BJ (cell line): ENCODE results near the gene DLG5. TPM values are rescaled to one million over a fixed set of nuclear protein-coding genes. Genes with fewer than 3 reads are reported as not detected.
A peak's percentile ranks its signal among the peaks of the same experiment; 100 is the strongest.

ENCODE experiments used
- CTCF ChIA-PET: fragments of 350-600 bp; formaldehyde crosslinking; extraction: SDS; loops from one replicate; lab custom pipeline; 2021; ENCODE audit warnings: antibody characterized with exemption, inconsistent platforms; lab: Yijun Ruan, JAX
- POLR2A ChIA-PET: fragments of 300-600 bp; sonication (Branson Sonifier 250); formaldehyde crosslinking; extraction: SDS; loops from one replicate; lab custom pipeline; 2021; ENCODE audit warnings: antibody characterized with exemption; lab: Charles Lee
- DNase-seq: peaks from one replicate; pipeline ENCODE4 v3.0.0-alpha.2; 2011; ENCODE audit warnings: low read depth
- H3K27me3 ChIP-seq: 2 replicates; pipeline ENCODE4 v1.6.0; 2011; ENCODE audit warnings: low read length; ENCODE audit not compliant: control insufficient read depth, insufficient read depth
- H3K36me3 ChIP-seq: 2 replicates; pipeline ENCODE4 v1.5.1; 2011; ENCODE audit warnings: low read length; ENCODE audit not compliant: control insufficient read depth, insufficient read depth
- H3K4me3 ChIP-seq: 2 replicates; pipeline ENCODE4 v1.5.1; 2011; ENCODE audit warnings: low read depth, mild to moderate bottlenecking, control low read depth, low read length
- polyA plus RNA-seq: library from polyadenylated mRNA; depleted of rRNA; stranded (reverse); fragments of >200 nt; gene quantifications from 2 replicates; pipeline ENCODE4 v1.2.3, GENCODE V29; 2011
- TF ChIP-seq, protein P1 (sequence below): IDR thresholded peaks from 2 replicates; pipeline ENCODE4 v1.5.1; 2011; ENCODE audit warnings: low read depth, mild to moderate bottlenecking, control low read depth, inconsistent platforms, low read length, moderate library complexity; ENCODE audit not compliant: insufficient read depth

DLG5 gene
- polyA plus RNA-seq, 1 experiment, result 21.9 TPM

DNA sequence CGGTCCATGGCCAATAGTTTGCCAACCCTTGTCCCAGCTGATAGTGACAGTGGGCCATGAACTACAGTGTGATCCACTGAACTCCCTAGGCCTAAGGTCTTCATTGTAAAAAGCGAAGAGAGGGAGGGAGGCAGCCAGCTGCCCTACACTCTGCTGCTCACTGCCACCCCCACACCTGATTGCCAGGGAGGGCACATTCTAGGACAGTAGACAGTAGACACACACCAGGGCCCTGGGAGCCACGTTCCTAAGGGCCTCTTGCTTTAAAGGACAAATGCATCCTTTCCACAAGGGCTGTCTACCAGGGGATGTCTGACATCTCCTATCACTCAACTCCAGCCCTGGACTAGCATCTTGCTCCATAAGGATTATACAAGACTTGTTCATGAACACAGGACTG, 122.2 kb downstream of the DLG5 start:
- DNase-seq, result no peak
- CTCF ChIA-PET, result no interaction called here
- POLR2A ChIA-PET, result no interaction called here
- Histone ChIP-seq H3K36me3 (peaks cover 34% of the 10 kb centered on the region), H3K4me3 (no peak overlapping the region), H3K27me3 (no peaks in the 10 kb centered on the region)
- TF ChIP-seq, protein P1, sequence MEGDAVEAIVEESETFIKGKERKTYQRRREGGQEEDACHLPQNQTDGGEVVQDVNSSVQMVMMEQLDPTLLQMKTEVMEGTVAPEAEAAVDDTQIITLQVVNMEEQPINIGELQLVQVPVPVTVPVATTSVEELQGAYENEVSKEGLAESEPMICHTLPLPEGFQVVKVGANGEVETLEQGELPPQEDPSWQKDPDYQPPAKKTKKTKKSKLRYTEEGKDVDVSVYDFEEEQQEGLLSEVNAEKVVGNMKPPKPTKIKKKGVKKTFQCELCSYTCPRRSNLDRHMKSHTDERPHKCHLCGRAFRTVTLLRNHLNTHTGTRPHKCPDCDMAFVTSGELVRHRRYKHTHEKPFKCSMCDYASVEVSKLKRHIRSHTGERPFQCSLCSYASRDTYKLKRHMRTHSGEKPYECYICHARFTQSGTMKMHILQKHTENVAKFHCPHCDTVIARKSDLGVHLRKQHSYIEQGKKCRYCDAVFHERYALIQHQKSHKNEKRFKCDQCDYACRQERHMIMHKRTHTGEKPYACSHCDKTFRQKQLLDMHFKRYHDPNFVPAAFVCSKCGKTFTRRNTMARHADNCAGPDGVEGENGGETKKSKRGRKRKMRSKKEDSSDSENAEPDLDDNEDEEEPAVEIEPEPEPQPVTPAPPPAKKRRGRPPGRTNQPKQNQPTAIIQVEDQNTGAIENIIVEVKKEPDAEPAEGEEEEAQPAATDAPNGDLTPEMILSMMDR, result no peak

DNA sequence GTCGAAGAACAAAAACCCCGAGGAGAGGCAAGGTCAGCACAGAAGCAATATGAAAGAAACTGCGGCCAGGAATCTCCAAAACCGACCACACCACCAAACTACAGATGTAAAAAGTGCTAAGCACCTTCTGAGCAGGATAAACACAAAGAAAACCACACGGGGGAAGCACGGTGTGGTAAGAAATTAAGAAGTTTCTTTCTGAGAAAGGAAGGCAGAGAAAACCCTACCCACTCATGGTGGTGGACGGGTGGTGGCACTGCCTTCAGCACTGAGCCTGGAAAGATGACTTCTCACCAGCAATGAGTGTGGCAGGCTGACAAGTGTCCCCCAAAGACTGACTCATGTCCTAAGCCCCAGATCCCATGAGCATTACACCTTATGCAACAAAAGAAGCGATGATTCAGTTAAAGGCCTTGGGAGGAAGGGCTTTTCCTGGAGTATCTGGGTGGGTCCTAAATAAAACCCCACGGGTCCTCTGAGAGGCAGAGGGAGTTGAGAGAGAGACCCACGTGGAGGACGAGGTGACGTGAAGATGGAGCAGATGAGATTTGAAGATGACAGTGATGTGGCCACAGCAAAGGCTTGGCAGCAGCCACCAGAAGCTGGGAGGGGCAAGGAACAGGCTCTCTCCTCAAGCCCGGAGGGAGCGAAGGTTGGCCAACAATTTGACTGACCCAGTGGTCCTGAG, 124.9 kb downstream of the DLG5 start:
- H3K4me3 ChIP-seq, result no peak overlapping the region
- no peaks in the 10 kb centered on the region for H3K27me3 ChIP-seq
- TF ChIP-seq, protein P1, result no peak
- CTCF ChIA-PET, result no interaction called here
- H3K36me3 ChIP-seq, result peaks cover 27% of the 10 kb centered on the region
- DNase-seq, result peak; percentile 3
- POLR2A ChIA-PET, result no interaction called here

DNA sequence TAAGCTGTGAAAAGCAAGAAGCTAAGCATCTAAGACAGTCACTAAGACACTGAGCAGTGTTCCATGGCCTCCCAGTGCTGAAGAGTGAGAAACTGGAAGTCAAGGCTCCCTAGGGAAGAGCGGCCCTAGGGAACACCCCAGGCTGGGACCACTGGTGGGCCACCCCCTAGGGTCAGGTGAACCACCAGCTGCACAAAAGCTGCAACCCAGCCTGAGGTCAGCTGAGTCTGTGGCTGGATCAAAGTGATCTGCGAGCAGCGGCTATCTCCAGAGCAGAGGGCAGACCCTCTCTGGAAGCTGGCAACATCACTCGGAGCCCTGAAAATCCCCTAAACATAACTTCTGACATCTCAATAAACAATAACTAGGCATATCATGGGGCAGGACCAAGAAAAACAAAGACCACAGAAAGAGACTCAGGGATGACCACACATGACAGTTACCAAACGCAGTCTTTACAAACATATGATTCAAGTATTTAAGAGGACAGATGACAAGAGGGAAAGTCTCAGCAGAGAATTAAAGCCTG, 125.8 kb downstream of the DLG5 start:
- TF ChIP-seq, protein P1, result no peak
- Histone ChIP-seq H3K36me3 (peaks cover 31% of the 10 kb centered on the region), H3K27me3 (no peaks in the 10 kb centered on the region), H3K4me3 (no peak overlapping the region)
- no peak for DNase-seq
- ChIA-PET POLR2A (no interaction called here), CTCF (no interaction called here)

DNA sequence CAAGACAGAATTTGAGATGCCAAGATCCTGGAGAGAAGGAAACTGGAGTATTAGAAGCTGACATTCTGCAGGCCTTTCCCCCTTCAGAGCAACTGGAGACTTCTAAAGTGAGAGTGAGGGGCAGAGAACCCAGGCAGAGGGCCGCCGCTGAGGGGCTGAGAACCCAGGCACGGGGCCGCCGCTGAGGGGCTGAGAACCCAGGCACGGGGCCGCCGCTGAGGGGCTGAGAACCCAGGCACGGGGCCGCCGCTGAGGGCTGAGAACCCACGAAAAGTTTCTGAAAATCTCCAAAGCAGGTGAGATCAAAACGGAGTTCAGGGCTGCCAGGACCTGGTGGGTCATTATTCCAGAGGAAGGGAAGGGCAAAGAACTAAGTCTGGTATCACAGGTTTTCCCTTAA, 126.2 kb downstream of the DLG5 start:
- Histone ChIP-seq H3K36me3 (peaks cover 31% of the 10 kb centered on the region), H3K4me3 (no peak overlapping the region), H3K27me3 (no peaks in the 10 kb centered on the region)
- no peak for DNase-seq
- CTCF ChIA-PET, result no interaction called here
- POLR2A ChIA-PET, result no interaction called here
- TF ChIP-seq, protein P1, result no peak

DNA sequence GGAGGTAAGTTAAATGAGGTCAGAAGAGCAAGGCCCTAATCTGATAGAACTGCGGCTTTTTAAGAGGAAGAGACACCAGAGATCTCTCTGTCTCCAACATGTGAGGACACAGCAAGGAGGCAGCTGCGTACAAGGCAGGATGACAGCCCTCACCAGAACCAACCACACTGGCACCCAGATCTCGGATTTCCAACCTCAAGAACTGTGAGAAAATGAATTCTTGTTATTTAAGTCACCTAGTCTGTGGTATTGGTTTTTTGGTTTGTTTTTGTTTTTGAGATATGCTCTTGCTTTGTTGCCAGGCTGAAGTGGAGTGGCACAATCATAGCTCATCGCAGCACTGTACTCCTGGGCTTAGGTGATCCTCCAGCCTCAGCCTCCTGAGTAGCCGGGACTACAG, 127.2 kb downstream of the DLG5 start:
- DNase-seq, result no peak

More for the DNA sequence above, 127.2 kb downstream of the DLG5 start:
- POLR2A ChIA-PET, result no interaction called here
- Histone ChIP-seq H3K4me3 (no peak overlapping the region), H3K36me3 (peaks cover 34% of the 10 kb centered on the region), H3K27me3 (no peaks in the 10 kb centered on the region)
- CTCF ChIA-PET, result no interaction called here
- TF ChIP-seq, protein P1, result no peak
